Activated gamma-delta T cell treated with Interleukin-2 at 50 U/mL for 16 hours (primary cell): ENCODE measurements around the gene HCN4.

Experiments used
- DNase-seq: peaks from one replicate; pipeline ENCODE4 v3.0.0-alpha.2; 2020

HCN4 gene

DNA sequence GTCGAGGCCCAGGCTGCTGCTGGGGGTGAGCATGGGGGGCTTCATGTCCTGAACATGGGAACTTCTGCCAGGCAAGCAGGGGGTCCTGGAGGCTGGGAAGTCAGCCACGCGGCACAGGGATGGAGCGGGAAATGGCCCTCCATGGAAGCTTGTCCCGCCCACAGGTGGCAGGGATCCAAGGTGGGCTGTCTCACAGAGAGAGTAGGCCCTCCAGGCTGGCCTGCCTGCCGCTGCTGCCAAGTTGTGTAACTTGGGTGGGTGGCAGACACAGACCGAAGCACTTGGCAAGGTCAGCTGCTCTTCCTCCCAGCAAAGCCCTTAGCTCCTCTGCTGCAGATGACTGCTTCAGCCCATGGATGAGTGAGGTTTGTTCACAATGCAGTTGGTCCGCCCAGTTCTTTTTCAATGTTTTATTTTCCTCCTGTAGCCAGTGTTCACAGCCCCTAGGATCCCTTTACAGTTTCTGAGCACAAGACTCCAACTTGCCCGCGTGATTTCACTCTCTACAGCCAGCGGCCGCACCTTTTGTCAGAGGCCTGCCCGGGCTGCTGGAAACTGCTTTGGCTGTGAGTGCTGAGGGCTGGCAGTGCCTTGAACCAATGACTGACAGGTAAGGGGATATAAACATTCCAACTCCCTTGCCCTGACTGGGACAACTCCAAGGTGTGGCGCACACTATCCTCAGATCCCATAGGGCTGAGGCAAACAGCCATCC is 26.7 kb downstream of the HCN4 start:
- no peak for DNase-seq

DNA sequence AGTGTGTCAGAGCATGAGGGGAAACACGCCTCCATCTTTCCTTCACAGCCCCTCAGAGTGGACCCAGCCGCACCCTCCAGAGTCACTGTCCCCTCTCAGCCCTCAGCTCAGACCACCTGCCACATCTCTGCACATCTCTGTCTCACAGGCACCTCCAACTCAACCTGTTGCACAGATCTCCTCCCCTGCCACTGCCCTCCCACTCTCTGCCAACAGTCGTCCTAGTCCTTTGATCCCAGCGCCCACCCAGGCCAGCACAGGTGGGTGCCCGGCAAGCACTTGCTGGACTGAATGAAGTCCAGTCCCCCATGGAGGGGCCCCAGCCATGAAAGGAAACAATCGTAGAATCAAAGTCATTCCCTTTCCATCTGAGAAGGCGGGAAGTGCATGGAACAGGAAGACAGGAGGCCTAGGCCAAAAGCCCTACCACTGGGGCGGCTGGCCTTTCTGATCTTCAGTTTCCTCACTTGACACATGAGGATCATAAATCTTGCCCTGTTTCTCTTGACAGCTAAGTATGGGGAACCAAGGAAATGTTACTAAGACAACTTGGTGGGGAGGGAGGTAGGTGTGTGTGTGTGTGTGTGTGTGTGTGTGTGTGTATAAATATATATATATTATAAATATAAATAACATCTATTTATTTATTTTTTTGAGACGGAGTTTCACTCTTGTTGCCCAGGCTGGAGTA is 28.1 kb downstream of the HCN4 start:
- no peak for DNase-seq

DNA sequence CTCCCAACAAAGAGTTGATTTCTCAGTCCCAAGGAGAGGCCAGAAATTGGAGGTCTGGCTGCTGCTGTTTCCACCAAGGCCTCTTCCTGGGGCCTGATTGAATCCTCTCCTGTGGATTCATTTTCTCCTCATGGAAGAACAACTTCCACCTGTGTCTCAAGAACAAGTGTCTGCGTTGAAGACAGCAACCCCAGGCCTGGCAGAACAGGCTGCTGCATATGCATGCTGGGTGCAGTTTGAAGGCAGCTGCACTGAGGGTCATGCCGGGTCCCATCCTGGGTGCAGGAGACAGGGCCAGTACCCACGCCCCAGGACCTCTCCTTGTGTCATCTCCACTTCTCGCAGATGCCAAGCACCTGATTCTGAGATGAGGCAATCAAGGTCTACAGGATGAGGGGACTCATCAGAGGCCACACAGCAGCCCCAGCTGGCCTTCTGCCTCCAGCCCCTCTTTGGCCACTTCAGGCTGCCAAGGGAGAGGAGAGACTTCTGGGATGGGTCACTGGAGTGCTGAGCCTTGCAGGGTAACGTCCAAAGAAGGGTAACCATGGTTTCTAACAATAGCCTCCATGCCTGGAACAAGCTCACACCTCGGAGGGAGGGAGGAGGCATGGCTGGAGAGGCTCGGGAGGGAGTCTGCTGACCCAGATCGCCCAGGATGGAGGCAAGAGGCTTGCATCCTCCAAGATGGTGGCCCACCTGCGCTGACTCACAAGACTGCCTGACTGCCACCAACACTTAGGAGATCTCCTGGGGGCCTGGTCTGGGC is 30.0 kb downstream of the HCN4 start:
- no peak for DNase-seq

DNA sequence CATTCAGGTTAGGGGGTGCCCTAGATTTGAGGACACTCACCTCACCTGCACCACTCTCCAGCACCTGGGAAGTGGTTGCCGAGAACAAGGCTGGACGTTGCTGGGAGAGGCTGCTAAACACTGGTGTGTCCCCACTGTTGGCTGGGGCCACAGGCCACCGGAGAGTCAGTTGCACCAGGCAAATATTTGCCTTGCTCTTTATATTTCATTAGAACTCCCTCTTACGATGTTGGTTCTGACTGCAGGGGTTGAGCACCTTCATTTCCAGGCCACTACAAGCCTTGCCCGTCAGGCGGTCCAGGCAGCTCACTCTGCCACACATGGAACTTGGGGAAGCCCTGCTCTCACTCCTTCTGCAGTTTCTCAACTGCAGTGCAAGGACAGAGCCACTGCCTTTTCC is 30.7 kb downstream of the HCN4 start:
- DNase-seq: no peak

DNA sequence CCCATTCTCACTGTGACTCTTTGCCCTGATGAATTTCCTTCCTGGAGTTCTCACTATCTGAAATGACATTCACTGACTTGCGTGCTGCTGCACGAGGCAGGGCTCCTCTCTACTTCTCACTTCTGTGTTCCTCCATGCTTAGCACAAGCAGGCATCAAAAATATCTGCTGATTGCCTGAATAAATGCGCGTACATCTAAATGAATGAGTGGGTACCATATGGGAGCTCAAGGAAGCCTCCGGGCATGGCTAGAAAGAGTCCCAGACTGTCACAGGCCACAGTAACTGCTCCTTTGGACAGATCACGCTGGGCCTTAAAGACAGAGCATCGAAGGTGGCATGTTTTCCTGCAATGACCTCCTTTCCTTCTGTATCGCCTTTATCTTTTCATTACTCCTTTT is 31.6 kb downstream of the HCN4 start:
- DNase-seq: no peak

DNA sequence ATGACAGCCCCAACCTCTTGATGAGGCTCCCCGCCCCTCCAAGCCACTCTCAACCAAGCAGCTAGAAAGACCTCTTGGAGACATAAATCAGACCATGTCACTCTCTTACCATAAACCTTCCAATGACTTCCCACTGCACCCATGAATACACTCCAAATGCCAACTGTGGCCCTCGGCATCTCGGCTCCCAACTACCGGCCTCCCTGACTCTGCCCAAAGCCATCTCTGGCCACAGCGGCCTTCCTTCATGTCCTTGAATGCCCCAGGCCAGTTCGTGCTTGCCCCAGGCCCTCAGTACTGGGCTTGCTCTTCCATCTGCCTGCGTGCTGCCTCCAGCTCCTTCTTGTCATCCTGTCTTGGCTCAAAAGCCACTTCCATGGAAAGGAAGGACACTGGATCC is 32.0 kb downstream of the HCN4 start:
- DNase-seq: no peak

DNA sequence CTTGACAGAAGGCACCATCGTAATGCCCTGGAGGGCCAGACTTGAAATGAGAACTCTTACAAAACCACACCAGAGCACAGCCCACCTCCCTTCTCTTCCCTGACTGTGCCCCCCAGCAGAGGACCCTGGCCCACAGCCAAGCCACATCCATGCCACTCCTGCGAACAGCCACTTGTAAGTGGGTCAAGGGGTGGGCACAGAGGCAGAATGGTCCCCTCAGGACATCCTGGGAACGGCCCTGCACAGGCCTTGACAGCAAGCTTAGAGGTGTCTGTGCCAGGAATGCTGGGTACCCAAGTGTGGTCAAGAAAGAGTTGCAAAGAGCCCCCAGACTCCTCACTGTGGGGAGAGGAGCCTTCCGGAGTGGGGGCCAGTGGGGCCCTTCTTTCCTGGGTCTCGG is 33.3 kb downstream of the HCN4 start:
- no peak for DNase-seq

DNA sequence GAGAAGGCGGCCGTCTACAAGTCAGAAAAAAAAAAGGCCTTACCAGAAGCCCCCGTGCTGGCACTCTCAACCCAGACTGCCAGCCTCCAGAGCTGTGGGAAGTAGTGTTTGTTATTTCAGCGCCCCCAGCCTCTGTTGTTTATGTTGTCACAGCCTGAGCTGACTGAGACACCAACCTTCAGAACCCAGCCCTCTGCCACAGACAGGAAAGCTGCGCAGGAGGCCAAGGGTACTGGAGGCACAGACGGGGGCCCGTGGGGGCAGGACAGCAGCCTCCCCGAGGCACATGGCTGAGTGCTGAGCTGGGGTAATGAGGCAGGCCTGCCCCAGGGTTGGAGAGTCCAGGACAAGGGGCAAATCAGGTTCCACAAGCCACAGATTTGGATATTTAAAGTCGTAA is 33.7 kb downstream of the HCN4 start:
- DNase-seq: no peak

DNA sequence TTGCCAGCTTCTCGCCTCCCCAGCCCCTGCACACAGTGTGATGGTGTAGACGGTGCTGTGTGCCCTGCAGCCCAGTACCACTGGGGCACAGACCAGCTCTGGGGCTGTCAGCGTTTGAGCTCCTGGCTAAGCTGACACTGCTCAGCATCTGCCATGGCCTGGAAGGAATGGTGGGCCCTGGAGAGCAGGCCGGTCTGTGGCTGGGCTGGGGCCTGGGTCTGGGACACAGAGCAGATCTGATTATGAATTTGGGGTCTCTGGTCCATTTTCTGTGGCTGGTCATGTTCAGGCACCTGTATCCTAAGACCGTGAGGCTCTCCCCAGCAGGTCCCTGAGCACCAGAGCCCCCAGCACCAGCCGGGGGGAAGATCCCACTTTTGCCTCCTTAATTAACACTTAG is 34.7 kb downstream of the HCN4 start:
- no peak for DNase-seq

DNA sequence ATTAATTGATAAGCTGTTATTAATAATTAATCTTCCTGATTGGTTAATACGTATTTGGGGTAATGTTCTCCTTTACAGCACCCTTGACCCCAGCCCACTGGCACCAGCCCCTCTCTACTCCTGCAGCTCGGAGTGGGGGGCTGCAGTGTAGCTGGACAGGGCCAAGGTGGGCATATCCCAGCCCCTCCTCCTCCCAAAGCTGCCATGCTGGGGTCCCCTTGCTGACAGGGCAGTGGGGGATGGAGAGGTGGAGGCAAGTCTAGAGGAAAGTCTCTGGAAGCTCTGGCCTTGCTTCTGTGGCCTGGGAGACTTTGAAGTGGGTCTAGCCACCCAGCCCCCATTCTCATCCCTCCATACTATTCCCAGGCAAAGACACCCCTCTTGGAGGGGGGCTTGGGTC is 35.8 kb downstream of the HCN4 start:
- DNase-seq: no peak

DNA sequence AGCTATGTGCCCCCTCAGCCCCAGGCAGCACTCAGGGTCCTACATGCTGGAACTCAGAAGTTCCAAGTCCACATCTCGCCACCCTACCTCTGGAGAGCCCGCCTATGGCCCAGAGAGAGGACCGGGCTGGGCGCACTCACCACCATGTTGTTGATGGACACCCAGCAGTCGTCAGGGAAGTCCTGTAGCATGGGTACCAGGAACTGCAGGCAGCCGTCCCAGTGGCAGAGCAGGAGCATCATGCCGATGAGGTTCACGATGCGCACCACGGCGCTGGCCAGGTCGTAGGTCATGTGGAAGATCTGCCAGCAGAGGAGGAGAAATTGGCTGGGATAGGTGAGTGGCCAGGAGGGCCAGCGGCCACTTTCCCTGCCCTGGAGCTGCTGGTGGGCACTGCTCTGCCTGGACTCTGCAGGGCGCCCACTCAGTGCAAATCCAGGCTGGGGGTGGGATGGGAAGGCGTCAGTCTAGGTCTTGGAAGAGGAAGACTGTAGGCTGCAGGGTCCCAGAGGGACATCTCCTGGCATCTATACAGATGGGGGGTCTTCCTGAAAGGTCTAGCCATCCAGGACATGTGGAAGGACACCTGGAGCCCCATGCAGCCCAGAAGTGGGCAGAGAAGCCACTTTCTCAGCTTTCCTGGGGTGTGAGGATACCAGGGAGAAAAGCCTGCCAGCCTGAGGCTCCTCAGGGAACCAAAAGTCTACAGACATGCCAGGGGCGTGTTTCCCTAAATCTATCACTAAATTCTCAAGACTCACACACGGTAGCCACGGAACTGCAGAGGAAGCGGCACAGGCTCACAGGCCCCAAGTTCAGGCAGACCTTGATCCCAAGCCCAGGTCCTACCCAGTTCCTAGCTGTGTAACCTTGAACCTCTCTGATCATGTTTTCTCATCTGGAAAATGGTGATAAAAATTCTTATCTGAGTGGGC is 36.5 kb downstream of the HCN4 start:
- no peak for DNase-seq

DNA sequence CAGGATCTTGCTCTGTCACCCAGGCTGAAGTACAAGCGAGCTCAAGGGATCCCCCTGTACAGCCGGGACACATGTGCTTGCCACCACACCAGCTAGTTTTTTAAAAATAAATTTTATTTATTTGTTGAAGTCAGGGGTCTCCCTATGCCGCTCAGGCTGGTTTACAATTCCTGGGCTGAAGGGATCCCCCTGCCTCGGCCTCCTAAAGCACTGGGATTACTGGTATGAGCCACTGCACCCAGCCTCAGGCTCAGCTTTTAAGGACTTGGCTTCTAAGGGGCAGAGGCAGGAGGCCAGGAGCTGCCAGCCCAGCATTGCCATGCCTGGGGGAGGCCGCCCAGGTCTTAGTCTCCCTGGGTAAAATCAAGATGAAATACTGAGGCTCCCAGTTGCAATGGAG is 37.3 kb downstream of the HCN4 start:
- no peak for DNase-seq

DNA sequence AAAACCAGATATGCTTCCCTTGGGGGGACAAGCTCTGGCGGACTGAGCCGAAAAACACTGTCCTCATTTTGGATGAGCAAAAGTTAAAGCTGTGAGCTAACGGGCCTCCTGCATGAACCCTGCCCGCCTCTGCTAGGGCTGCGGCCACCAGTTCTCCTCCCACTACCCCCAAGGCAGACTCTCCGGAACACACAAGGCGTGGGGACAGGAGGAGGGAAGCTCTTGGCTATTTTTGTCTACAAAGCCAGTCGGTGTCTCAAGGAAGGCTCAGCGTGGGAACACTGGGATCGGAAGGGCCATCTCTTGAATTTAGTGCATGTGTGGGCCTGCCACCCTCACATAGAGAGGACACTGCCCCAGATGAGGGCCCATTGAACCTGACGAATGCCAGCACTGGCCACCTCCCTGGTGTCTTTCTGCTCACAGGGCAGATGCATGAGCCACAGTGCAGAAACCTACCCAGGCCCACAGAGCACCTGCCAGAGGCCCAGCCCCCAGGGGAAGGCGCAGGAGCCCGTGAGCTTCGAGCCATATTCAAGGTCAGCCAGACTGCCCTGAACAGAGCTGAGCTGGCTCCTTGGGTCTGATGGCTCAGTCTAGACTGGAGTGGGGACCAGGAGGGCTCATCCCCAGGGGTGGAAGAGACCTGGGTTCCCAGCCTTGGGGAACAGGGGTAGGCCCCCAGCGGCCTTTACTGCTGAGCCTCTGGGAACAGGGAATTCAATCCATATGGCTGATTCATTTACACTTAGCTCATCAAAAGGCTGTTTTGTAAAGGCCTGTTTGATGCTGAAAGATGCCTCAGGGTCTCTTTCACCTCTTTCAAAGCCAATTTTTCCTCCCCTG is 38.3 kb downstream of the HCN4 start:
- no peak for DNase-seq

DNA sequence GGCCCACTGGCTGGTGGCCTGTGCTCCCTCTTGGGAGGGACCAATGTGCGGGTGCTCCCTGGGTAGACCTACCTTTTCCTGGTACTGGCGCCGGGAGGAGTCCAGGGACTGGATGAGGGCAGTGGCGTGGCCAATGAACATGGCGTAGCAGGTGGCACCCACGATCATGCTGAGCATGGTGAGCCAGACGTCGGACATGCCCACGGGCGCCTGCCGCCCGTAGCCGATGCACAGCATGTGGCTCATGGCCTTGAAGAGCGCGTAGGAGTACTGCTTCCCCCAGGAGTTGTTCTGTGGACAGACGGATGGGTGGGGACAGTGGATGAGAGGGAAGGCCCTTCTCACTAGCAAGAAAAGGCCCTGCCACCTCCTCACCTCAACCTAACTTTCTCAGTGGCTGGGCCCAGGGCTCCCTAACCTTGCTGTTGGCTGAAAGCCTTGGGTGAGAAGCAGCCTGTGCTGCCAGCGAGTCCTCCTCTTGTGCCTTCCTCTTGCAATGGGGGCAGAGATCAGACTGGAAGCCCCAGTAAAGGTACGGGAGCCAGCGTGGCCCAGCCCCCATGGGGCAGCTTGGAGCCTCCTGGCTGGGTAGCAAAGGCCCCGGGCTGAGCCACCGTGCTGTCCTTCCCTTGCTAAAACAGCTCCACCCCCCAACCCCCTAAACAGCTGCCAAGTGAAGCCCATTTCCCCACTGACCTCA is 39.1 kb downstream of the HCN4 start:
- no peak for DNase-seq

DNA sequence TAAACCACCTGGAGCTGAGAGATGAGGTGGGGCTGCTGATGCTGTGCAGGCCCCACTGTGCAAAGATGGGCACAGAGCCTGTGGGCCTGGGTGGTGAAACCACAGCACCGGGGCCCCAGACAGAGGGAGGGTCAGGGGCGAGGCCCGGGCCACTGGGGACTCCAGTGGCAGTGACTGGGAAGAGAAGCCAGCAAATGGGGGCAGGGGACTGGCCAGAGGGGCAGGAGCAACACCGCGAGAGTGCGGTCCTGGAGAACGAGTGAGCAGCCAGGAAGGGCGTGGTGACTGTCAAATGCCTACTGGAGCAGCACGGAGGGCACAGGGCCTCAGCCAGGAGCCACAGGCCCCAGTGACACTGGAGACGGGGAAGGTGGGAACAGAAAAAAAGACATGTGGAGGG is 39.8 kb downstream of the HCN4 start:
- DNase-seq: no peak

DNA sequence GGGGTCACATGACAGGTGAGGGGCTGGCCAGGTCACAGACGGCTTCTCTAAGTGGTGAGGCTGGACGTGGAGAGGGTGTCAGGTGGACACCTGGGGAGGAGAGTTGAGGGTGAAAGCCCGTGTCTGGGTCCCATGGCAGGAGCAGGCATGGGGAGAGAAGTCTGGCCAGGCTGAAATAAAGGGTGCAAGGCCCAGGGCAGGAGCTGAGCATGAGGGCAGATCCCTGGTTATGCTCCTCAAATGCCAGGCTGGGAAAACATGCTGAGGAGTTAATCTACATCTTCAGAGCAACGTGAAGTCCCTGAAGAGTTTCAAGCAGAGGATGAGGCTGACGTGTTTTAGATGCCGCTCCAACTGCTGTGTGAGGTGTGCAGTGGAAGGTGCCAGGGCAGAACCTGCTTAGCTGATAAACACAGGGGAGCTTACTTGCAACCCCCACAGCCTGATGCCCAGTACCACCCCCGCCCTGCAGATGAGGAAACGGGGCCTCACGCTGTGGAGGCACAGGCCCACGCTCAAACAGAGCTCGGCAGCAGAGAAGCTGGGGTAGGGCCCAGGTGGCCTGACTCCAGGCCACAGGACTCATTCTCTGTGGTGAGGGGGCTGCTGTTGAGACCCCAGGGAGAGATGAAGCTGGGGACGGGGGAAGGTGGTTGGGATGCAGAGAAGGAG is 40.5 kb downstream of the HCN4 start:
- no peak for DNase-seq

DNA sequence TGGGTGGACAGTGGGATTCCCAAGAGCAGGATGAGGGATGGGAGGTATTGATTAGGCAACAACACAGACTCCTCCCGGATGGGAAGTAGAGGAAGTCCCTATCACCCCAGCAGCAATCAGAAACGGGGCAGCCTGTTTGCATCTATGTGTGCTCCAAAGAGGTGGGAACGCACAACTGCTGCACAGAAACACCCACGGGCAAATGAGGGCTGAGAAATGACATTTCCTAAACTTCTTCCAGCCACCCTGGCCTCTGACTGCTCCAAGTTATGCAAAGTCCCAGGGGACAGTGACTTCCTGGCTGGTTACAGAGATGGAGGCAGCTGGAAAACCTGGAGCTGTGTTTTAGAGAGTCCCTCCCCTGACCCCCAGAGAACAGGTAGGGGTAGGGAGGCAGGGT is 42.6 kb downstream of the HCN4 start:
- DNase-seq: no peak

DNA sequence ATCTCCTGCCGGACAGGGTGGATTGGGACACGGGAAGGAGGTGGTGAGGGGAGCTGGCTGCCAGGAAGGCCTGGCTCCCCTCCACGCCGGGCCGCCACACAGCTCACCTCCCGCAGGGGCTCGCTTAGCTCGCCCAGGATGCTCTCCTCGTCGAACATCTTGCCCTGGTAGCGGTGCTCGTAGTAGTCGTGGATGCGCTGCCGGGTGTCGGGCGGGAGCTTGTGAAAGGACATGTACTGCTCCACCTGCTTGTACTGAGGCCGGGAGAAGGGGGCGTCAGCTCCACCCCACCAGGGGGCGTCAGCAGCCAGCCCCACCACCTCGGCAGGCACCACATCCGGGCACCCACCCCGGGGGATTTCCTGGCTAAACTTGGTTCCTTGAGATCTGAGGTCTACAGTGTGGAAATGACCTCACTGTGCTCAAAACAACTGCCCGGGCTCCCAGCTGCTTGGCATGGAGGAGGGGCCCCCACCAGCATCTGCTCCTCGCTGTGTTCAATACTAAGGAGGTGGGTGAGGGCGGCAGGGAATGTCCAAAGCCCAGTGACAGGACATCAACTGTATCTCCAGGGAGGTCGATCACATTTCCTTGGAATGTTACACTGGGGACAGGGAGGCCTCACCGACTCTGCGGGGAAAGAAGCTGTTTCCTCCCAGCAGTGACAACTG is 43.4 kb downstream of the HCN4 start:
- no peak for DNase-seq

DNA sequence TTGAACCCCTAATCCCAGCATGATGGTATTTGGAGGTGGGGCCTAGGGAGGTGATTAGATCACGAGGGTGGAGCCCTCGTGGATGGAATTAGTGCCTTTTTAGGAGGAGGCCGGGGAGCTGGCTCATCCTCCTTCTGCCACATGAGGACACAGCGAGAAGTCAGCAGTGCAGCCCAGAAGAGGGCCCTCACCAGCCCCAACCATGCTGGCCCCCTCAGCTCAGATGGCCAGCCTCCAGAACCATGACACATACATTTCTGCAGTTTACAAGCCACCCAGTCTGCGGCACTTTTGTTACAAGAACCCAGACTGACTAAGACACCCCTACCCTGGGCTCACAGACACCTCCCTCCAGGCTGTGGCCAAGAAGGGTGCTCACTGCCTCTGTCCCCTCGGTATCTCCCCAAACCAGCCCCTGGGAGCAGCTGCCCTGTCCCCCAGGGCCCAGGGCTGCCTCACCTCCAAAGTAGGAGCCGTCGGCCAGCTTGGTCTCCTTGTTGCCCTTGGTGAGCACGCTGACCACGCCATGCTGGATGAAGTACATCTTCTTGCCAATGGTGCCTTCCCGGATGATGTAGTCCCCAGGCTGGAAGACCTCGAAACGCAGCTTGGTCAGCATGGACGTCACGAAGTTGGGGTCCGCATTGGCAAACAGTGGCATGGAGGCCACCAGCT is 44.1 kb downstream of the HCN4 start:
- DNase-seq: no peak

DNA sequence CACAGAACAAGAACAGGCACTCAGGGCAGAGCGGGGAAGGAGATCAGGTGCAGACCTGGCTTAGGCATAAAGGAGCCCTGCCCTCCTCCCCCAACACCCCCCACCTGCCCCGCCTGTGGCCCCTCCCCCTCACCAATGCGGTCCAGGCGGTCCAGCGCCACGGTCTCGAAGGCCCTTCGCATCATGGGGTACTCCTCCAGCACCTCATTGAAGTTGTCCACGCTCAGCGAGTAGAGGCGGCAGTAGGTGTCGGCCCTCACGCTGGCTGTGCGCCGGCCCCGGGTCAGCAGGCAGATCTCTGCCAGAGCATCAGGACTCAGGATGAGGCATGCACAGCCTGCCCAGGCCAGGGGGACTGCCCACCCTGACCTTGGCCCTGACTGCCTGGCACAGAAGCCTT is 44.8 kb downstream of the HCN4 start:
- no peak for DNase-seq
